ENCODE measurements around the gene MSI2.

Gene MSI2

DNA sequence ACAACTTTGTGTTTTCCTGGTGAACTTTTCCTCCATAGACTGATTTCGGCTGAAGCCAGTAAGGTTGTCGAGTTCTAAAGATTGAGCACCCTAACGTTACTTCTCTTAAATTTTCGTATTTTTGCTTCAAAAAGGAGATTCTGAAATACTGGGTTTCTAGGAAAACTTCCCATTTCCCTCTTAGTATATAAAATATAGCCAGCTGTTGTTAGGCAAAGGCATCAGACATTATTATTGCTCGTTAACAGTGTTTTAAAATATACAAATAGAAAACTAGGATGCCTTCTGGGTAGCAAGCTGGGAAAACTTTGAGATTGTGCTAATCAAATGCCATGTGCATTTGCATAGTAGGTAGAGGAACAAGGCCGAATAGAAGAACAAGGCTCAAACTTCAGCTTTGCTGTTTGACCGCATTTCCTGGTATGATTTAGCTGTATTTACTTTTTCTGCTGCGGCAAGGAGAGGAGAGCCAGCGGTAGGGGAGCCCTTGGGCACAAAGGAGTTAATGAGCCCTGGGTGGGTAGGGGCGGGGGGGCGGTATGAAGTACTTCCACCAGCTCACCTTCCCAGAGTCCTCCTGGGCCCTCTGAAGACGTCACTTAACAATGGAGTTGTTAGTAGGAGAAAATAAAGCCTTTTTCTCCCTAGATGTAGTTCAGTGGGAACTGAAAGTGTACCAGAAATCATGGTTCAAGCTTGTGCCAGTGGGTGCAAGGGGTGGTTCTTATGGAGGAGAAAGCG lies 151.9 kb downstream of the MSI2 start:
- DNase-seq (ENCODE audit: low read depth in 2 of 2), result no peak

DNA sequence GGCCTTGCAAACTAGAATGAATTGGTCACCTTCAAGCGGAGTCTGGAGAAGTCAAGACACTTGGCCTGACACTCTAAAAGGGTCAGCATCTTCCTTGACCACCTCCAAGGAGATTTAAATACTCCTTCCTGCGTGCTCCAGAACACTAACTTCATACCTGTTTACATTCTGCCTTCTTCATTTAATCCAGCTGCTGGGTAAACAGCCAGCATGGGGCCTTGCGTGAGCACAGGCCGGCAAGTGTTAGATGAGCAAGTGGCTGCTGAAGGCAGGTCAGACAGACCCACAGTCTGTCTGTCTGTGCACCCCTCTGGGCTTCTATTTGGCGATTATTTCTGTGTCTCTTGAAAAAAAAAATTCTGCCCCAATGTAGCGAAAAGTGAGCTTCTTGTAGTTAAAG lies 153.8 kb downstream of the MSI2 start:
- no peak for DNase-seq (ENCODE audit: low read depth in 2 of 2)

DNA sequence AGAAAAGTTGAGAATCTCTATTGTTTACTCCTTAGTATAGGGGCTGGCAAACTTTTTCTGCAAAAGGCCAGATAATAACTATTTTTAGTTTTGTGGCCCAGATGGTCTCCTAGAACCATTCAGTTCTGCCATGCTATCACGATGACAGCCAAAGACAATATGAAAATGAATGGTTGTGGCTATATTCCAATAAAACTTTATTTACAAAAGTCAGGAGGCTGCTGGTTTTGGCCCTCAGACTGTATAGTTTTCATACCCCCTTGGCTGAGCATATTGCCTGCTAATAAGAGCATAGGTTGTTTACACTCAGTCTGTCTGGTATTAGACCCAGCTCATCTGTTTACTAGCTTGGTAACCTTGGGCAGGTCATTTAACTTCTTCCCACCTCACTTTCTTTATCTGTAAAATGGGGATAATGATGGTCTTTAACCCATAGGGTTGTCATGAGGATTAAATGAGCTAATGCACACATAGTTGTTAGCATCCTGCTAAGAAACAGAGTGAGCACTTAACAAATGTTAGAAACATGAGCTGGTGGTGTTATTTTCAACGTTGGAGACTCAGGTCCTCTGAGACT lies 156.3 kb downstream of the MSI2 start:
- no peak for DNase-seq (ENCODE audit: low read depth in 2 of 2)

DNA sequence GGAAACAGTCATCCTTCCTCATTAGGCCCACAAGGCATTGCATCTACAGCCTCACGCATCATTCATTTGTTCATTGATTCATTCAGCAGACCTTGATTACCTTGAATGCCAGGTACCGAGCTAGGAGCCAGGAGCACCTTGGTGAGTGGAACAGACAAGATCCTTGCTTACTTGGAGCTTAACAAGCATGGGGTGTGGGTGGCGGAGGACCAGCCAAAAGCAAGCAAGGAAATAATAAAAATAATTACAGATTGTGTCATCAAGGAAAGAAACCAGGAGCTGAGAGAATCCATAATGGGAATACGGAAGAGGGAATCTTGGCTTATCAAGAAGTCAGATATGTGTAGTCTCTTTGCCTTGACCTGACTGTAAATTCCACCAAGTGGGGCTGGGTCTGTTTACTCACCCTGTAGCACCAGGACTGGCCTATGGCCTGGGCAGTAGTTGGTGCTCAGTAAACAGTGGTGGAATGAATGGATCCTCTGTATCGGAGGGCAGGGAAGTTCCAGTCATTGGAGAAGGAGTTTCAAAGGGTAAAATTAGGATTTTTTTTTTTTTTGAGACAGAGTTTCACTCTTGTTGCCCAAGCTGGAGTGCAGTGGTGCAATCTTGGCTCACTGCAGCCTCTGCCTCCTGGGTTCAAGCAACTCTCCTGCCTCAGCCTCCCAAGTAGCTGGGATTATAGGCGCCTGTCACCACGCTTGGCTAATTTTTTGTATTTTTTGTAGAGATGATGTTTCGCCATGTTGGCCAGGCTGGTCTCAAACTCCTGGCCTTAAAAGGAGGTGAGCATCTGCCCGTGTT lies 157.7 kb downstream of the MSI2 start:
- DNase-seq (ENCODE audit: low read depth in 2 of 2), result no peak

DNA sequence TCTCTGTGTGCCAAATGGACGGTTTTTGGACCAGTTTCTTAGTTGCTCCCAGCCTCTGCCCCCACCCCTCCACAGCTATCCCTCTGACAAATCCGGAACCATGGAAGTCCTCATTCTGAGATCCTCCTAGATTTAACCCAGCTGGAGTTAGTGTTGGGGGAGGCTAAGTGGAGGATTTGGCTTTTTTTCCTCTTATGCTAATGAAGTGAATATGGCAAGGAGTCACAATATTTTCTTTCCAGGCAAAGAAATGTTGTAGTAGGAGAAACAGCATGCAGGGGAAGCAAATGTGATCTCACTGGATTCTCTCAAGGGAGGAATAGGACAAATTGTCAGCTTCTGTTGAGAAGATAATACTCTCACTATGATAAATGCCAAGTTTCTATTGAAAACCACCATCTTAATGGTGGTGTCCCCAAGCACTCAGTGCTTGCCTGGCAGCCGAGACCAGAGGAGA lies 159.5 kb downstream of the MSI2 start:
- DNase-seq (ENCODE audit: low read depth in 2 of 2), result no peak

DNA sequence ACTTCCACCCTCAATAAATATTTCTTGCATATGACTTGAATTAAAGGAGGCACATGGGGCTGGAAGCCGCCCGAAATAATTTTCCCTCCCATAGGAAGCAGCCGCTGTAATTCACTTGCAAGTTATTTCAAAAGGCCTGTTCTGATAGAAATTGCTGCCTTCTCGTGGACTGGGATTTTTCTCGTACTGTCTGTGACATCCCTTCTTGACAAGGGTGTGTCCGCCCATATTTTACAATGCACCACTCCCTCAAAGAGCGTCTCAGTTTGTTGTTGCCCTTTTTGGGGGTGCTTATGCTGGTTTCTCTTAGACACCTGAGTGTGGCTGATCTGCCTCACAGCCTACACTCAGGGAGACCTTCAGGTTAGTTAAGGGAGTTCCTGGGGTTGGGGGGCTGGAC lies 160.0 kb downstream of the MSI2 start:
- no peak for DNase-seq (ENCODE audit: low read depth in 2 of 2)

DNA sequence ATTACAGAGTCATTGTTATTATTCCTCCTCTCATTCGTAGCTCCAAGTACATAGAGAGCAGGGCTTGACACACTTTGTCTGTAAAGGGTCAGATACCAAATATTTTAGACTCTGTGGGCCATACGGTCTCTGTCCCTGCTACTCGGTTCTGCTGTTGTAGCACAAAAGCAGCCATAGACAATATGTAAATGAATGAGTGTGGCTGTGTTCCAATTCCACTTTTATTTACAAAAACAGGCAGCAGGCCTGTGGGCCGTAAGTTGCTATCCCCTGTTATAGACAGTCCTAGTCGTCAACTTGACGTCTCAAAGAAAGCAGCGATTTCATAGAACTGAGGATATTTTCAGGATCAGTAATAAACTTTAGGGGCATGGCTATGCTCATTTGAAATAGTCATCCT lies 161.6 kb downstream of the MSI2 start:
- no peak for DNase-seq (ENCODE audit: low read depth in 2 of 2)

DNA sequence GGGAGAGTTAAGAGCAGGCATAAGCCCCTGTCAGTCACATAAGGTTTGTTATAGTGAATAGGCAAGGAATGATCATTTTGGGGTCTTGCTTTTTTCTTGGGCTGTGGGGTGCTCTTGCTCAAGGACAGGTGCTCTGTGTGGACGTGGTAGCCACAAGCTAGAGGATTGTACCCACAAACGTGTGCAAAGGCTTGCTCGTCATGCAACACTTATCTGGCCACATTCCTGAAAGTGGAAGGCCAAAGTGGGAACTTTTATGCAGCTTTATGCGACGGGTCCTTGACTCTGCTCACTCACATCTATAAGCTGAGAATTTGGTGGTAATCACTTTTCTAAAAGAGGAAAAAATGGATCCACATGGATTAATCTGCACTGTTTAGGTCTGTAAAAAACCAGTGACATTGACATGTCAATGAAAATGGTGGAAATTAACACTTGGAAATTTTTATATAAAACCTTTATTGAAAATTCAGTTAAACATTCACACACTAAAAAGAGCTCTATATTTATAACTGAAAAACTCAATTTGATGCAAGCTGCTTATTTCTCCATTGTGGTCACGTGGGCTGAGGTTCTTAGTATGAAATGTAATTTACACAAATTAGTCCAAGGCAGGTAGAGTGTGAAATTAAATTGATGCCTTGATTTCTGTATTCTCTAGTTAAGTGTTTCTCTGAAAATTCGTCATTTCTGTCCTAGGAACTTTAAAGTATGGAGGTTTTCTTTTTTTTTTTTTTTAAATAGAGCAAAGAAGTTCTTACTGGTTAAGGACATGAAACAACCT lies 162.3 kb downstream of the MSI2 start:
- DNase-seq (ENCODE audit: low read depth in 2 of 2), result no peak

DNA sequence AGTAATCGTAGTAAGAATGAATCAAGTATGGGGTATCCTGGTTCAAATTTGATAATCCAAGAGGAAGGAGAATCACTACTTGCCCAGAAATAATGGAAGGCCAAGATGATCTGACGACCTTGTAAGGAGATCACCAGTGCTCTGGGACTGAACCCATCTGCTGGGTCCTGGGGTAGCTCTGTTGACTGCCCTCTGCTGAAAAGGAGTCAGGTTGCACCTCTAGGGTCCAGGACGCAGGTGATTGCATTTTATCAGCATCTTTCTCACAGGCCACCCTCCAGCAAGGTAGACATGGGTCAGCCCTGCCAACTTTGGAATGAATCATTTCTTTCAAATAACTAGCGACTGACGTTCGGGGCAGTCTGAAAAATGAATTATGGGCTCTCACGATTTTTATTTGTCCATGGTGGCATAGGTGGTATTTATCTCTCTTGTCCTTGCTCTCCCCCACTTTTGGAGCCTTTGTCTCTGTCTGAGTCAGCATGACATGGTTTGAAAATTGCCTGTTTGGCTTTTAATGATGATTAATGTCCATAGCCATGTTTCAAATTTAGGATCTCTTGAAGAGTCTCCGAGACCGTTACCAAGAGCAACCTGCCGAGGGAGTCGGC lies 163.7 kb downstream of the MSI2 start:
- no peak for DNase-seq (ENCODE audit: low read depth in 2 of 2)

DNA sequence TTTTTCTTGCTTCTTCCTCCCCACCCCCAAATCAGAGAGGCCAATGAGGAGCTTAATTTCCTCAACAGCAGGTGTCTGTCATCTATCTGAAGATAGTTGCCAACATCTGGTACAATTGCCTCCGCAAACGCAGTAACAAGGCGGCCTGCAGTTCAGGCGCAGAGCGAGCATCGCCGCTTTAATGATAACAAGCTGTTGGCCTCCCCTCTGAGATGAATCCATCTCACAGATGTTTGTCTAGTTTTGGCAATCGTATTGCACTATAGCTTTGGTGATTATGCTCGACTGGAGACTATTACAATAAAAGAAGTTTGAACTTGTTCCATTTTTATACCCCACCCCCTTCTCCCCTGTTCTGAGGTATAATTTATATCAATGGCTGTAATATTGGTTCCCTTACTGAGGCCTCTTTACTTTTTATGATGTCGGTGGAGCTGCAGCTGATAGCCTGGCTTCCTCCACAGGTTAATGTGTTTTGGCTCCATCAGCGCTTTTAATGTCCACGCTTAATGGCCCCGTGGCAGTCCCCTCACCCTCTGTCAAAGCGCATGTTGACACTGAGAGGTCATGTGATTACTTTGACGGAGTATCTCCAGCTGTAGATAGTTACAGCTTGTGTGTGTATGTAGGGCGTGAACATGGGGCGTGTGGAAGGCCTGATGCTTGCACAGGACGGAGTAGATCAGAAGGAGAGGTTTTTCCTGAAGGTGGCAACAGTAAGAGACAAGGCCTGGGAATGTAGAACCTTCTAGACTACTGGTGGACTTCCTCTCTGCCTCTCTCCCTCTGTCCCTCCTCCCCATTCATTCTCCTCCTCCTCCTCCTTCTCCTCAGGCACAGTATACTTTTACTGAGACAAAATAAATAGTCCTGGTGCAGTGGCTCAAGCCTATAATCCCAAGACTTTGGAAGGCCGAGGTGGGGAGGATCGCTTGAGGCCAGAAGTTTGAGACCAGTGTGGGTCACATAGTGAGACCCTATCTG lies 164.7 kb downstream of the MSI2 start:
- DNase-seq (ENCODE audit: low read depth in 2 of 2), result no peak

DNA sequence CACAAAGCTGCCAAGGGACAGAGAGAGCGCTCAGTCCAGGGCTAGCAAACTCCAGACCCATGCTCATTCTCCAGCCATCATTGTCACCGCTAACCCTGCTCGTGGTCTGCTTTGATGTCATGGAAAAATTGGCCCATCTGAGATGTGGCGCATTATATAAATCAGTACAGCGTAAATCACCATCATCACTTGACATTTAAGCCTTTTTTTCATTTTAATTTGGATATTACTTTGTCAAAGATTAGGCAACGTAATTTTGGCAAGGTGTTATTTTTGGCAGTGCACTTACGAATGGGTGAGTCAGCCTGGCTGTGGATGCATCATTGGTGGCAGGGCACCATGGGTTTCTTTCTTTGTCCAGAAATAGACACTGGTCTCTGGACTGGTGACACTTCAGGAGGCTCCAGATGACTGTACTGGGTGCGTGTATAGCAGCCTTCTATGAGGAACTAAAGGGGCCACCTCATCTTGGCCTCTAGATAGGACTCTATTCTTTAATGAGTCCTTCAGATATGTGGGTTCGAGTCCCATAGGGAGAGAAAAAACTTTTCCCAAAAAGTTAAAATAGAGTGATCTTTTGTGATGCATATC lies 166.3 kb downstream of the MSI2 start:
- DNase-seq (ENCODE audit: low read depth in 2 of 2), result no peak

DNA sequence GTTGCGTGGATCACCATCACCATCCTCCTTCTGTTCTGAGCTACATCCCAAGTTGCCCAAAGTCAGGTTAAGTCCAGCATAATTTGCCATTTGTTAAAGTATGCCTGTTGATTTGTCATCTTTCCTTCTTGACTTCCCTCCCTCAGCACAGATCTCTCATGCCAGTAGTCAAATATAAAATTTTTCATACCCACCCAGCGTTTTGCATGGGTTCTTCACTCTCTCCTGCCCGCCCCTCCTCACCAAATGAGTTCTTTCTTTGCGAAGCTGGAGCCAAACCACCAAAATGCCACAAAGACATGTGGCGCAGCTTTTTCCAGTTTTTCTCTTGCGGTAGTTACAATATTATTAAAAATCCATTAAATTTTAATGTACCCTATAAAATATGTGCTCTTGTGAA lies 167.2 kb downstream of the MSI2 start:
- no peak for DNase-seq (ENCODE audit: low read depth in 2 of 2)

DNA sequence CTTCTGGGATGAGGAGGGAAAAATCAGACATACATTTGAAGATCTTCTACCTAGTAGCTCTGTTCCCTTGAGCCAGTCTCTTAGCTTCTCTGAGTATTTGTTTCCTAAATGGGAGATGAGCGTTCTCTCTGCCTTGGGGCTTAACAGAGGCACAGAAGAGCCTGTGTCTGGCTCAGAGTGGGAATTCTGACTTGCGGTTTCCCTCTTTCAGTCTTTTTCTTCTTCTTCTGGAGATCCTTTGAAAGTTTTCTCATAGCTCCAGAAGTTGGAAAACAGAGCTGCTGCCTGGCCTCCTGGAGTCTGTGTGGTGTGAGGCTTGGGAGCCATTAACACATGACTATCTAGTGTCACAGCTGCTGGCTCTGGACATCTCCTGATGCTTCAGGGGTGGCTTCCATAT lies 167.9 kb downstream of the MSI2 start:
- no peak for DNase-seq (ENCODE audit: low read depth in 2 of 2)

DNA sequence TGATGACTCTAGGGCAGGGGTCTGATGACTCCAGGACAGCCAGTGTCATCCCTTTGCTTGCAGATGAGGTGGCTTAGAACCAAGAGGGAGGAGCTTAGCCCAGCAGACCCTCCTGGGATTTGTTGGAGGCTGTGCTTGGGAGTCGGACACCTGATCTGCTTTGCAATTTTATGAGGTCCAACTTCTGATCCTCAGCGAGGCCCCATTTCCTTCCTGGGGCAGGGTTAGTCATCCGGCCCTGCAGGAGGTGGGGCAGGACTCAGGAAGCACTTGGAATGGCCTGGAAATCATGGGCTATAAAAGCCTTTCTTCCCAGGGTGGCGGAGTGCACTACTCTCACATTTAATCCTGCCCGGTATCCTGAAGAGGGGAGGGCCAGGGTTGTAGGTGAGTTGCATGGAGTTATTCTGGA lies 168.5 kb downstream of the MSI2 start:
- DNase-seq (ENCODE audit: low read depth in 2 of 2), result no peak

DNA sequence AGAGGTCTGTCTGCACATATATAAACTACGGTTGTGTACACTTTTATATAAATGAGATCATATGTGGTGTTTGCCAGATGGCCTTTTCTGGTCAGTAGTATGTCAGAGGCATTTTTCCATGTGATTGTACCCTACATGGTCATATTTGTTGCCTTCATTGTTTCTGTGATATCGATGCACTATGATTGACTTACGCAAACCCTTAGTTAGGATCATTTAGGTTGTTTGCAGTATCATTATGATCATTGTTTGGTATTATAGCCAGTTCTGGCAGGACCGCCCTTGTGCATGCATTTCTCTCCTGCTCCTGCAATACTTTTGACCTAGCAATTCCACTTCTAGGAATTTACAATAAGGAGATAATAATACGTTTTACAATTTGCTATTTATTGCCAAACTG lies 169.1 kb downstream of the MSI2 start:
- no peak for DNase-seq (ENCODE audit: low read depth in 2 of 2)

DNA sequence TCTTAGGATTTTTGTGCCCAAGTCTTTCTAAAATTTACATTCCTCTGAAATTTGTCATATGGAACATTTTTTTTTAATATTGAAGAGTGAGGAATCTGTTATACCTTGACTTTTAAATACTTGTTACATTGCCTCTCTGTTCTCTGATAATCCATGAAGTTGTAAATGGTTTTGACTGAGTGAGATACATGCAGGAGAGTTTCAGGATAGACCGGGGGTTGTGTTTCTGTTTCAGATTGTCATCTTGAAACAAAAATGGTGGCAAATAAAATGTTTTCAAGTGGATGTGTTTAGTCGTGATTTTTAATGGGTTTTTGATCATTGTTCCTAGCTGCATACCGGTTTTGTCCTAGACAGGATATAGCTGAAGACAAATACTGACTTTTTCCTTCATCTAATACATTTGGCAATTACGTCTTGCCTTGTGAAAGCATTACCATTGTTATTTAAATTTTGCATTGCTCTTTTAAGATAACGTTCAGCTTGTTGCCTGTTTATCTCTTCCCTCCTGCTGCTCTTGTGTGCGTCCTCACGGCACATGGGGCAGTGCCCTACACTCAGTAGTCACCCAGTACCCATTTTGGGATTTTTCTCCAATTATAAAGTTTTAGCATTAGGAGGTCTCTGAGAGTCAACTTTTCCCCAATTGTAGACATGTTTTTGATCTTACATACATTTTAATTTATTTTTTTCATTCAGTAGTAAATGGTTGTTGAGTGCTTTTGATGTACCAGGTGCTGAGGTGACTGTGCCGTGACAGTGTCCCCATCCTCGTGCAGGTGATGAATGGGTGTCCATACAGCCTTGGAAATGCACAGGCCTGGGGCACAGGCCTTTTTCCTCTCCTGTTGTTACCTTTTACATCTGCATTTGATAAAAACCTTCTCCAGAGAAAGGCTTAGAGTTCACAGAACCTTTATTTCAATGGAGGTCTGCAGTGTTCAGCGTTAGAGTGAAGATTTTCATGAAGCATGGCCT lies 169.9 kb downstream of the MSI2 start:
- DNase-seq (ENCODE audit: low read depth in 2 of 2), result no peak

DNA sequence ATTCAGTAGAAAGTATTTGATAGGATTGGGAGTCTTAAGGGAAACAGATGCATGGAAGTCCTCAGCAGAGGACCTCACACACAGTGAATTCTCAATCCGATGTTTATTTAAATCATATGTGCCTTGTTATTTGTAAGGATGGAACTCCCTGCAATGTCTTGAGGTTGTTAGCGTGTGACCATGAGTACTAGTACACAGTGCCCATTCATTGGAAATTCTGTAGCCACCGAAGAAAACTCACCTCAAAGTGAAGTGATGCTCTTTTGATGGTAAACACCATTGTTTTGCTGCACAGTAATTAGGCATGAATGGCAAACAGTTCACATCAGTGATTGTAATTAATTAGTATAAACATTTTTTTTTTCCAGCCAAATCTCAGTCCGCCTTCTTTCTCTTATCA lies 173.6 kb downstream of the MSI2 start:
- DNase-seq (ENCODE audit: low read depth in 2 of 2), result no peak

DNA sequence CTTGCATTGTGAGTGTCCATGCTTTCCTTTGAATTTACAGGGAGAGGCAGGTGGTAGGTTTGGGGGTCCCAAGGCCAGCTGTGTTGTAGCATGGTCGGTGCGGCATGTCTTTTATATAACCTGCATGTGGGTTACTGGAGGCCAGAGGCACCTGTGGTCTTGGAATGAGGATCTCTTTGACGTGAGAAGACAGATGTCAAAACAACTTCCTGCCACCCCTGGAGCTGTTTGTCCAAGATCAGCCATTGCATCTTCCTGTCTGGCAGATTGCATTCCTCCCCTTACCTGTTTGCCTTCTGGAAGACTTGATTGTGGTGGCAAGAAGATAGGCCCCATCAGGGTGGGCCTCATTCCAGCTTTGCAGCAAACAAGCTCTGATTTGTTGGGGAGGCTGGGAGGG lies 175.1 kb downstream of the MSI2 start:
- no peak for DNase-seq (ENCODE audit: low read depth in 2 of 2)

Data from stimulated activated CD8-positive, alpha-beta memory T cell treated with anti-CD3 and anti-CD28 coated beads, Interleukin-2, amount 100 ng/mL, for 1 hour (primary cell).